Activated naive CD4-positive, alpha-beta T cell treated with anti-CD3 and anti-CD28 coated beads, Interleukin-2, amount 10 ng/mL, durations not matched to agents 7 days and 5 days (primary cell): ENCODE data around the gene TMEM38A.
"Not testable (repeated sequence)": the region's sequence is repeated elsewhere in the genome, so short reads cannot be mapped to it uniquely, and the experiment has no call there.

Experiments used
- CTCF ChIA-PET: fragments of 350-600 bp; sonication (Branson Sonifier 250); formaldehyde crosslinking; loops from one replicate; lab custom pipeline; 2021; ENCODE audit warnings: antibody characterized with exemption; lab: Charles Lee
- DNase-seq: peaks from one replicate; pipeline ENCODE4 v3.0.0-alpha.2; 2020
- H3K27ac Mint-ChIP-seq: one replicate; pipeline ENCODE4 v1.8.0; 2021; ENCODE audit warnings: mild to moderate bottlenecking, moderate library complexity, mixed read lengths
- H3K27me3 Mint-ChIP-seq: one replicate; pipeline ENCODE4 v1.8.0; 2021; ENCODE audit warnings: mild to moderate bottlenecking, mixed read lengths
- H3K36me3 Mint-ChIP-seq: one replicate; pipeline ENCODE4 v1.8.0; 2021; ENCODE audit warnings: mixed read lengths
- H3K4me1 Mint-ChIP-seq: one replicate; pipeline ENCODE4 v1.8.0; 2021; ENCODE audit warnings: mixed read lengths
- H3K4me3 Mint-ChIP-seq: one replicate; pipeline ENCODE4 v1.8.0; 2021; ENCODE audit warnings: mild to moderate bottlenecking, moderate library complexity, mixed read lengths
- H3K9me3 Mint-ChIP-seq: one replicate; pipeline ENCODE4 v1.8.0; 2021; ENCODE audit warnings: mixed read lengths

The TMEM38A gene

DNA sequence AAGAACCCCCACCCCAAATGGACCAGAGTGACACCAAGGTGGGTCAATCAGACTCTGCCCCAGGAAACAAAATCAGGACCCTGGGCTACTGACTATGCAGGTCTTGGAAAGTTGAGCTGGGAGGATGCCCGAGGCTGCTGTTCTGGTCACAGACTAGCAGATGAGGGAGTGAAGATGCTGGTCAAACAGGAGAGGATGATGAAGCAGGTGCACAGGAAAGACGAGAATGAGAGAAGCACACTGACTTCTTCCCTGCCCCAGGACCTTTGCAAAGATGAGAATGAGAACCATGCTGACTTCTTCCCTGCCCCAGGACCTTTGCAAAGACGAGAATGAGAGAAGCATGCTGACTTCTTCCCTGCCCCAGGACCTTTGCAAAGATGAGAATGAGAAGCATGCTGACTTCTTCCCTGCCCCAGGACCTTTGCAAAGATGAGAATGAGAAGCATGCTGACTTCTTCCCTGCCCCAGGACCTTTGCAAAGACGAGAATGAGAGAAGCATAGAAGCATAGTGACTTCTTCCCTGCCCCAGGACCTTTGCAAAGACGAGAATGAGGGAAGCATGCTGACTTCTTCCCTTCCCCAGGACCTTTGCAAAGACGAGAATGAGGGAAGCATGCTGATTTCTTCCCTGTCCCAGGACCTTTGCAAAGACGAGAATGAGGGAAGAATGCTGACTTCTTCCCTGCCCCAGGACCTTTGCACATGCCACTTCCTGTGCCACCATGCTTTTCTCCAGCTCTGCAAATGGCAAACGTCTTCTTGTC, 9.3 kb upstream of the TMEM38A start:
- CTCF ChIA-PET, DNase-seq, H3K27me3 Mint-ChIP-seq, H3K4me3 Mint-ChIP-seq, H3K9me3 Mint-ChIP-seq: not testable (repeated sequence)
- Mint-ChIP-seq H3K4me1 (peaks cover 24% of the 10 kb centered on the region), H3K27ac (peak overlapping the region; percentile 53), H3K36me3 (peaks cover 78% of the 10 kb centered on the region)

DNA sequence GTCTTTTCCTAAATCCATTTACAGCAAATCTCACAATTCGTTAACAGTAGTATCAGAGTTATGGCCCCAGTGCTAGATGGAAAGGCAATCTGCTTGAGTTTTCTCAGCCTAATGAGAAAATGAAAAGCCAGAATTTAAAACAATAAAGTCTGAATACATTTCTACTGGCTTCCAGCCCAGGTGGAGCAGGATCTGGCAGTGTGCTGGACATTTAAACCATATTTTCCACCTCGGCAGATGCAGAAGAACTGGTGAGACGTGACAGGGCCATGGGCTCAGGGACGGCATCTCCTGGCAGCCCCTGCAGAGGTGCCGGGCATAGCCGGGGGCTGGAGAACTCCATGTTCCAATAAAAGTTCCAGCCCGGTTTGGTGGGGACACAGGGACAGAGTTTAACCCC, 8.1 kb upstream of the TMEM38A start:
- DNase-seq = no peak
- no peaks in the 10 kb centered on the region for H3K27me3 Mint-ChIP-seq
- H3K27ac Mint-ChIP-seq = no peak overlapping the region
- no peak overlapping the region for H3K4me3 Mint-ChIP-seq
- no peaks in the 10 kb centered on the region for H3K9me3 Mint-ChIP-seq
- CTCF ChIA-PET = no interaction called here
- peaks cover 31% of the 10 kb centered on the region for H3K4me1 Mint-ChIP-seq
- peaks cover 79% of the 10 kb centered on the region for H3K36me3 Mint-ChIP-seq

DNA sequence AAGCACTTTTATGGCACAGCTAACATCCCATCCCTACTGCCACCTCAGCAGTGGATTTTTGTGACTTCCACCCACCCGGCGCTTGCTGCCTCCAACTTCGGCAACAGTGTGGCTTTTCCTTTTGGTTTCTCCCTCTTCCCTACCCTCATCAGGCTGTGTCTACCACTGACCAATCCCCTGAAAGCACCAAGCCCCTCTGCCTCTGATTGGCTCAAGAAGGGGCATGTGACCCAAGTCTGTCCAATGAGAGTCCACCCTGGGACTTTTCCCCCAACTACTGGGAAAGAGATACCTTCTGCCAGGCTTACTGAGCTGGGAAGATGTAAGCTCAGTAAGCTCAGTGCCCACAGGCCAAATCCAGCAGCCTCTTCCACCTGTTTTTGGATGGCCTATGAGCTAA, 6.8 kb upstream of the TMEM38A start:
- Mint-ChIP-seq H3K4me3 (no peak overlapping the region), H3K36me3 (peaks cover 78% of the 10 kb centered on the region), H3K4me1 (peaks cover 41% of the 10 kb centered on the region), H3K9me3 (no peaks in the 10 kb centered on the region), H3K27ac (no peak overlapping the region), H3K27me3 (no peaks in the 10 kb centered on the region)
- CTCF ChIA-PET = no interaction called here
- DNase-seq = no peak

DNA sequence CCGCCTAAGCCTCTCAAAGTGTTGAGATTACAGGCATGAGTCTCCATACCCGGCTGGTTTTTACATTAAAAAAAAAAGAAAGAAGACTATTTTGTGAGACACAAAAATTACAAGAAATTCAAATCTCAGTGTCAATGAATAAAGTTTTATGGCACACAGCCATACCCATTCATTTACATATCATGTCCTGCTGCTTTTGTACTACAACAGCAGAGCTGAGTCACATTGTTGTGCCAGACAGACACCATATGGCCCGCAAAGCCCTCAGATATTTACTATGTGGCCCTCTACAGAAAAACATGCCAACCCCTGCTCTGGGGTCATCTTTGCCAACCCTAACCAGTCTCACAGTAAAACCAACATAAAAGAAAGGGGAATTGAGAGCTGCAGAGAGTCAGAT, 6.3 kb upstream of the TMEM38A start:
- H3K4me3 Mint-ChIP-seq = no peak overlapping the region
- CTCF ChIA-PET = no interaction called here
- H3K36me3 Mint-ChIP-seq = peaks cover 77% of the 10 kb centered on the region
- no peak for DNase-seq
- H3K9me3 Mint-ChIP-seq = no peaks in the 10 kb centered on the region
- no peak overlapping the region for H3K27ac Mint-ChIP-seq
- no peaks in the 10 kb centered on the region for H3K27me3 Mint-ChIP-seq
- peaks cover 41% of the 10 kb centered on the region for H3K4me1 Mint-ChIP-seq

DNA sequence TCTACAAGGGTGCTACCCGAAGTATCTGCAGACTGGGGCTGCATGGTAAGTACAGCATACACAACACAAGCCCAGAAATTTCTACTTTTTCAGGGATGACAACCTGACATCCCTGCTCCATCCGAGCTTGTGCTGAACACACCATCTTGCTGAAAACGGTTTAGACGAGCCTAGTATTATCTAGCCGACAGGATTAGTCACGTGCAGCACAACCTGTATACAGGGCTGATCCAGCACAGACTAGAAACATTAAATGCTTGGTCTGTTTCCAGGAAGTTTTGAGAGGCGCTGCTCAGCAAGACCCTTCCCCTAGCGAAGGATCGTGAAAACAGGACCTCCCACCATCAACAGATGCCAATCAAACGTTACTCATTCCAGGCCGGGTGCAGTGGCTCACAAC, 5.2 kb upstream of the TMEM38A start:
- Mint-ChIP-seq H3K4me3 (no peak overlapping the region), H3K27me3 (peaks cover 7% of the 10 kb centered on the region), H3K36me3 (peaks cover 70% of the 10 kb centered on the region), H3K9me3 (no peaks in the 10 kb centered on the region), H3K4me1 (peaks cover 36% of the 10 kb centered on the region), H3K27ac (no peak overlapping the region)
- CTCF ChIA-PET = no interaction called here
- DNase-seq = no peak

DNA sequence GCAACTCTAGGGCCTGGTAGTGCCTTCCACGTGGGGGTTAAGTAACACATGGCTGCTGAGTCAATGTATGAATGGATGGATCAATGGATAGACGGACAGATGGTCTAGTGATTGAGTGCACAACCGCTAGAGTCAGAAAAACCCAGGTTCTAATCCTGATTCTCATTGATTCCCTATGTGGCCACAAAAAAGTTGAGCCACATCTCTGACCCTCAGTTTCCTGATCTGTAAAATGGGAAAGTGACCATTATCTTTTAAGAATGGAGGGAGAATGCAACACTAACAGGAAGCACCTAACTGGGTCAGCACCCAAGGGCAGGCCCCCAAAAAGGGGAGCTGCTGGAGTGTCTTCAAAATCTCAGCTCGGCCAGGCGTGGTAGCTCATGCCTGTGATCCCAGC, 3.6 kb upstream of the TMEM38A start:
- peaks cover 19% of the 10 kb centered on the region for H3K27me3 Mint-ChIP-seq
- peaks cover 54% of the 10 kb centered on the region for H3K36me3 Mint-ChIP-seq
- H3K9me3 Mint-ChIP-seq = no peaks in the 10 kb centered on the region
- DNase-seq = no peak
- peak overlapping the region; percentile 19 for H3K4me3 Mint-ChIP-seq
- CTCF ChIA-PET = no interaction called here
- peaks cover 44% of the 10 kb centered on the region for H3K4me1 Mint-ChIP-seq
- H3K27ac Mint-ChIP-seq = peak overlapping the region; percentile 21

DNA sequence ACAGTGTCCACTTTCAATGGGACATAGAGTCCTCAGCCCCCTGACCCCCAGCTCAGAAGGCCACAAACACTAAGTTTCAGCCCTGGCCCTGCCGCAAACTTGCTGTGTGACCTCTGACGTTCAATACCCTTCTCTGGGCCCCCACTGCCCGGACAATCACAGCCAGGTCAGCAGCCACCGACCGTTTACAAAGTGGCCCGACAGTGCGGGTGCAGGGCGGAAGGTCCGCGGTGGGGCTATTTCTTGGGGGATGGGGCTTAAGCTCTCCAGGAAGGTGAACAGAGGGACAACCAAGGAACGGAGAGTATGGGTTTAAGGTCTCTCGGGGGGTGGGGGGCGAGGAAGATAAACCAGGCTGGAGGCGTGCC, 1.5 kb upstream of the TMEM38A start:
- Mint-ChIP-seq H3K4me3 (peak overlapping the region; percentile 90), H3K27me3 (peaks cover 39% of the 10 kb centered on the region), H3K9me3 (no peaks in the 10 kb centered on the region), H3K4me1 (peaks cover 57% of the 10 kb centered on the region), H3K36me3 (peaks cover 35% of the 10 kb centered on the region), H3K27ac (peak overlapping the region; percentile 92)
- CTCF ChIA-PET = interaction anchor here (1.8 kb wide), 1 partner anchor 72 kb away, joined by 4 read pairs; no protein-coding TSS in a partner anchor
- DNase-seq = no peak

DNA sequence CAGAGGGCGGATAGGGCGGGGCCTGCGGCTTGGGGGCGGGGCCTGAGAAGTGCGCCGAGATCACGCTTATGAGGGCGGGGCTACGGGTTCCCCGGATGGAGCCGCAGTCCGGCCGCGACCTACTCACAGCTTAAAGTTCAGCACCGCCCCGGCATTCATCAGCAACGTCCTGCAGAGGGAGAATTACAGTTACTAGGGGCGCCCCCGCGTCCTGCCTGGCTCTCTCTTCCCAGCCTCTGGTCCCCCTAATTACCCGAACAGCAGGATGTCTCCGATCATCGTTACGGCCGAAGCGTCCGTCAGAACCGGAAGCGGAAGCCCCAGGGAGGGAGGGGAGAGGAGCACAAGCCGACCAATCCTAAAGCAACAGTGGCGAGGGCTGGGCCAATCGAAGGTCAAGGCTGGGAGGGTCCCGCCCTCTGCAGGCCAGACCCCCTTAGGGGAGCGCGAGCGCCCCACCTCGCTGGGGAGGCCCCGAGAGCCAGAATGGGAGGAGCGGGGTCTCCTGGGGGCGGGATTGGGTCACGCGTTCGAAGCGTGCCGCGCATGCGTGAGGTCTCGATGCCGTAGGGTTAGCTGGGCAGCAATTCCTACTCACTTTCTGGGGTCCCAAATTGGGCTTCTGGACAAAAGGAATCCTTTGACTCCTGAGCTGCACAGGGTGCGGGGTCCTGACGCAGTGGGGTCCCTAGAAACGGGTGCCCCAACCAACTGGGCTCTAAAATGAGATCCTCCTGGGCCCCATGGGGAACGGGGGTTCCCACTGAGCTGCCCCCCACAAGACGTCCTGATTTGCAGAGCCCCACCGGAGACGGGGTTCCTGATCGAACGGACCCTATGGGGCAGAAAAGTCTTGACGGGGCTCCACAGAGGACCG, 869 bp upstream of the TMEM38A start, which contains the start of gene SMIM7:
Gene SMIM7 (minus strand): TSS at position 313 of the 877 bp plus-strand sequence. CDS start 34 bp downstream, at position 279.
- H3K9me3 Mint-ChIP-seq = no peaks in the 10 kb centered on the region
- CTCF ChIA-PET = interaction anchor here (1.8 kb wide), 1 partner anchor 72 kb away, joined by 4 read pairs; no protein-coding TSS in a partner anchor
- peaks cover 39% of the 10 kb centered on the region for H3K27me3 Mint-ChIP-seq
- H3K27ac Mint-ChIP-seq = peak within 1 kb of the TSS; percentile 92
- DNase-seq = peak; percentile 99
- peak within 1 kb of the TSS; percentile 90 for H3K4me3 Mint-ChIP-seq
- H3K36me3 Mint-ChIP-seq = peaks cover 29% of the 10 kb centered on the region
- peaks cover 54% of the 10 kb centered on the region for H3K4me1 Mint-ChIP-seq

DNA sequence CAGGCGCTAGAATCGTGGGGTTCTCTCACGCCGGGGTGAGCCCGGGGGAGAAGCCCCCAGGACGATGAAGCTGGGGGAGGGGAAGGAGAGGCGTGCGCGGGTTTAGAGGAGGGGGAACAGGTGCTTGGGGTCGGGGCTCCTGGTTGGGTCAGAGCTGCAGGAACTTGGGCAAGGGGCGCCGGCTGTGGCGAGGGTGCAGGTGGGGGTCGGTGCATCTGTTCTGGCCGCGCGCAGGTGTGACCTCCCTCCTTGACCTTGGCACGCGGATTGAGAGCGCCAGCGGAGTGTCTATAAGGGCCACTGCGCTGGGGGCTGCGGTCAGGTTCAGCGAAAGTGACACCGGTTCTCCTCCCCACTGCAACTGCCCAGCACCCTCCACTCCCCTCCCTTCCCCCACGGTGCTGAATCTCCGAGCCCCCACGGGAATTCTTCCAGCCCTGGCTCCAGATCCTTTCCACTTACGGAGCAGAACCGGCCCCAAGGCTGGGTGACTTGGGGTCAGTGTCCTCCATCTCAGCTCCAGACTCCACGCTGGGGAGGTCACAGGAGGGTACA, 618 bp downstream of the TMEM38A start:
- Mint-ChIP-seq H3K4me1 (peaks cover 49% of the 10 kb centered on the region), H3K27me3 (peaks cover 47% of the 10 kb centered on the region), H3K4me3 (peak overlapping the region; percentile 73), H3K9me3 (no peaks in the 10 kb centered on the region), H3K27ac (peak overlapping the region; percentile 52), H3K36me3 (peaks cover 18% of the 10 kb centered on the region)
- CTCF ChIA-PET = no interaction called here
- peak; percentile 42 for DNase-seq

DNA sequence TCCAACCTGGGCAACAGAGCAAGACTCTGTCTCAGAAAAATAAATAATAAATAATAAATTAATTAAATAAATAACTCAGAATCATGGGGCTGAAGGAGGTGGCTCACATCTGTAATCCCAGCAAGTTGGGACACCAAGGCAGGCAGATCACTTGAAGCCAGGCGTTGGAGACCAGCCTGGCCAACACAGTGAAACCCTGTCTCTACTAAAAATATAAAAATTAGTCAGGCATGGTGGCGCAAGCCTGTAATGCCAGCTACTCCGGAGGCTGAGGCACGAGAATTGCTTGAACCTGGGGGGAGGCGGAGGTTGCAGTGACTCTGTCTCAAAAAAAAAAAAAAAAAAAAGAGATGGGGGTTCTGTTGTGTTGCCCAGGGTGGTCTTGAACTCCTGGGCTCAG, 7.2 kb downstream of the TMEM38A start:
- Mint-ChIP-seq H3K27me3 (peaks cover 32% of the 10 kb centered on the region), H3K27ac (no peak overlapping the region), H3K9me3 (no peaks in the 10 kb centered on the region), H3K36me3 (no peaks in the 10 kb centered on the region), H3K4me1 (peaks cover 8% of the 10 kb centered on the region), H3K4me3 (no peak overlapping the region)
- CTCF ChIA-PET = no interaction called here
- DNase-seq = no peak

DNA sequence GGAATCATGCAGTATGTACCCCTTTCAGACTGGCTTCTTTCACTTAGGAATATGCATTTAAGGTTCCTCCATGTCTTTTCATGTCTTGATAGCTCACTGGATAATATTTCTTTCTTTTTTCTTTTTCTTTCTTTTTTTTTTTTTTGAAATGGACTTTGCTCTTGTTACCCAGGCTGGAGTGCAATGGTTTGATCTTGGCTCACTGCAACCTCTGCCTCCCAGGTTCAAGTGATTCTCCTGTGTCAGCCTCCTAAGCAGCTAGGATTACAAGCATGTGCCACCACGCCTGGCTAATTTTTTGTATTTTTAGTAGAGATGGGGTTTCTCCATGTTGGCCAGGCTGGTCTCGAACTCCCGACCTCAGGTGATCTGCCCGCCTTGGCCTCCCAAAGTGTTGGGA, 7.8 kb downstream of the TMEM38A start:
- H3K4me1 Mint-ChIP-seq, H3K4me3 Mint-ChIP-seq, H3K9me3 Mint-ChIP-seq, DNase-seq, H3K36me3 Mint-ChIP-seq, H3K27ac Mint-ChIP-seq, CTCF ChIA-PET: not testable (repeated sequence)
- peaks cover 26% of the 10 kb centered on the region for H3K27me3 Mint-ChIP-seq

DNA sequence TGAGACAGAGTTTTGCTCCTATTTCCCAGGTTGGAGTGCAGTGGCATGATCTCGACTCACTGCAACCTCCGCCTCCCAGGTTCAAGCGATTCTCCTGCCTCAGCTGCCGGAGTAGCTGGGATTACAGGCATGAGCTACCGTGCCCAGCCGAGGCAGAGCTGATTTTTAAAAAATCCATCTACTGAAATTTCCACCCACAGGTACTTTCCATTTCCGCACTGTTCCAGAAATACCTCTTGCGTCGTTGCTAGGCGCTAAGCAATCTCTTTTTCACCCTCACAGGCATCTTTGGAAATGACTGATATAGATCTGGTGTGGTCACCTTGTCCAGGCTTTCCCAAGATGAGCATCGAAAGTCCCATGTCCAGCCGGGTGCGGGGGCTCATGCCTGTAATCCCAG, 9.4 kb downstream of the TMEM38A start:
- H3K36me3 Mint-ChIP-seq = no peaks in the 10 kb centered on the region
- H3K27me3 Mint-ChIP-seq = peaks cover 18% of the 10 kb centered on the region
- H3K4me3 Mint-ChIP-seq = no peak overlapping the region
- CTCF ChIA-PET = no interaction called here
- H3K9me3 Mint-ChIP-seq = no peaks in the 10 kb centered on the region
- no peak for DNase-seq
- H3K4me1 Mint-ChIP-seq = no peaks in the 10 kb centered on the region
- H3K27ac Mint-ChIP-seq = no peak overlapping the region

DNA sequence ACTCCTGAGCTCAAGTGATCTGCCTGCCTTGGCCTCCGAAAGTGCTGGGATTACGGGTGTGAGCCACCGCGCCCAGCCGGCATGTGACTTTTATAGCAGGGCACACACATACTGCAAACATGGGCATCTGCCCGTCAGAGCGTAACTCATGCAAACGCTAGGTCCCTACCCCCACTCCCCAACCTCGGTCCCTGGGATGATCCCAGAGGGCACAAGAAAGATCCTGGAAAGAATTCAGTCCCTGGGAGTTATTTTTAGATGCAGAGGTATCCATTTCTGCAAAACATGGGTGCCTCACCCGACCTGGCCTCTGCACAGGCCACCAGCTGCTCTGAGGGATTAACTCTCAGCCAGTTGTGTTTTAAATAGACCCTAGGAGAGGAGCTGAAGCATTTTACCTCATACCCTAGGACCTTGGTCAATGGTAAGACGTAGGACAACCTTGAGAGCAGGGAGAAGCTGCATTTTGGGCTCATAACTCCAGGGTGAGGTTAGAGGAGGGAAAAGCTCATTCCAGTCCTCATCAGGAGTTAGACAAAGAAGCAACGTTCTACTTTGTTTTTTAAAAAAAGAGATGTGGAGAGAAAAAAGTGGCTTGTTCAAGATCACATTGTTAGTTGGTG, 10.8 kb downstream of the TMEM38A start:
- H3K36me3 Mint-ChIP-seq = no peaks in the 10 kb centered on the region
- DNase-seq = no peak
- H3K4me3 Mint-ChIP-seq = no peak overlapping the region
- peaks cover 12% of the 10 kb centered on the region for H3K27me3 Mint-ChIP-seq
- H3K4me1 Mint-ChIP-seq = no peaks in the 10 kb centered on the region
- H3K27ac Mint-ChIP-seq = no peak overlapping the region
- no peaks in the 10 kb centered on the region for H3K9me3 Mint-ChIP-seq
- CTCF ChIA-PET = no interaction called here

DNA sequence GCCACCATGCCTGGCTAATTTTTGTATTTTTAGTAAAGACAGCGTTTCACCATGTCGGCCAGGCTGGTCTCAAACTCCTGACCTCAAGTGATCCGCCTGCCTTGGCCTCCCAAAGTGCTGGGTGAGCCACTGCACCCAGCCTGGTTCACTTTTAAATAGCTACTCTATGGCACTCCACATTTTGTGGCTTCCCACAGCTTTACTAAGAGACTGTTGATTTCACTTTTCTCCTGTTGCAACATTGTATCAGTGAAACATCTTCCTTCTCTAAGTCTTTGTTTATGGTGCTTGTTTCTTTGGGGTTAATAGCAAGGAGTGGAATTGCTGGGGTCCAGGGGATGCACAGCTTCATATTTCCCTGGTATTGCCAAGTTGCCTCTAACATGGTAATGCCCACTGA, 12.3 kb downstream of the TMEM38A start:
- CTCF ChIA-PET = no interaction called here
- DNase-seq = no peak
- Mint-ChIP-seq H3K9me3 (no peaks in the 10 kb centered on the region), H3K4me3 (no peak overlapping the region), H3K4me1 (no peaks in the 10 kb centered on the region), H3K27ac (no peak overlapping the region), H3K27me3 (peaks cover 6% of the 10 kb centered on the region), H3K36me3 (no peaks in the 10 kb centered on the region)
